Measurements from ENCODE around the gene PDE4B.
A peak's percentile ranks its signal among the peaks of the same experiment; 100 is the strongest.

The PDE4B gene

DNA sequence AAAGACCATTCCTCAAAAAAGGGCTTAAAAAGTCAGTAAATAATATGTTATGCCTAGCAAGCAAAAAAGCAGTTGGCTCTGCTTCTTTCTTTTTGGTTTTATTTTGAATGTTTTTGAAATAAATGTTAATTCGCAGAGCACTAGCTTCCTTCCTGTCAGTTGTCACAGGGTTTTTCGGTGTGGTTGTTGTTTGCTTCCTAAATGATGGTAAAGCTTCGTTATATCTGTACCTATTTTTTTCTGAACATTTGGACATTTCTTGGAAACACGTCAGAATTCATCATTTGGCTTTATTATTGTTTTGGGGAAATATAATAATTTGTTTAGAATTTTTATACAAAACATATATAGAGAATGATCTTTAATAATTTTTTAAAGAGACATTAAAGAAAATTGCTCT is 389.3 kb downstream of the PDE4B start:
- DNase-seq (ENCODE audit: low read depth, low spot score) = no peak

DNA sequence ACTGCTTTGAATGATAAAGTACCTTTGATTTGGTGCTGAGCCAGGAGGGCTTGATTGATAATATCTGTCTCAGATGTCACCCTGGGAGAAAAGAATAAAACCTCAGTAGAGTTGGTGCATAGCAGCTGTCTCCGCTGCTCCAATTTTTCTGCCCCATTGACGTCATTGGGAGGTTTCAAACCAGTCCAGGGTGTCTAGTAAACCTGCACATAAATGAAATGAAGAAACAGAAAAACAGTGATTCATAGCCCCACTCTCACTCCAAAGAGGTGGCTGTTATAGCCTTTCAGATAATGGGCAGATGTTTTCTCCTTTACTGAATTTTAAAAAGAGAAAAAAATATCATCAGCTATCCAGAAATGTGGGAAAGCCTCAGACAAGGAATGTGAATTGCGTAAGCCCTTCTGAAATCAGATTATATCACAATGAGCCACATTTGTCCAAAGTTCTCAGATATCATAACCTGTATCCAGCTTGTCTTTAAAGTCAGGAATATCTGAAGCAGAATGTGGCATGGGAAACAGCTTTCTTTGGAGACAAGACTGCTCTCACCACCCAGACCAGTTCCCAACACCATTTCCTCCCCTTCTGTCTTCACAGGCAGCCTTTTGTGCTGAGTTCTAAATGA is 390.0 kb downstream of the PDE4B start:
- peak; percentile 65 for DNase-seq (ENCODE audit: low read depth, low spot score)

DNA sequence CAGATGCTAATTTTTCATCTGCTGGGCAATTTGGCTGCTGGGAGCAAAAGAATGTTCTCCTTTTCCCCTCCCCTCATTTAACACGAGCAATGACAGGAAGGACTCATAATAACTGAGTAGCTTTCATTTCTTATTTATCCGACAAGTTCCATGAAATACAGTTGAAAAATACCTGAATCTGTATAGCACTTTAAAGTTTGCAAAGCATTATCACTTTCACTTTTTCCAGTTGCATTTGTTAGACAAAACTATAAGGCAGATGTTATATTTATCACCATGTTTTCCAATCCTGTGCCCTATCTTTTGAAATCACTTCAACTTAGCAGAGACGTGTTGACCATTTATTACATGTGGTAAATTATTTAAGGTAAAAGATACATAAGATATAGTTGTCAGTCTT is 390.7 kb downstream of the PDE4B start:
- no peak for DNase-seq (ENCODE audit: low read depth, low spot score)

DNA sequence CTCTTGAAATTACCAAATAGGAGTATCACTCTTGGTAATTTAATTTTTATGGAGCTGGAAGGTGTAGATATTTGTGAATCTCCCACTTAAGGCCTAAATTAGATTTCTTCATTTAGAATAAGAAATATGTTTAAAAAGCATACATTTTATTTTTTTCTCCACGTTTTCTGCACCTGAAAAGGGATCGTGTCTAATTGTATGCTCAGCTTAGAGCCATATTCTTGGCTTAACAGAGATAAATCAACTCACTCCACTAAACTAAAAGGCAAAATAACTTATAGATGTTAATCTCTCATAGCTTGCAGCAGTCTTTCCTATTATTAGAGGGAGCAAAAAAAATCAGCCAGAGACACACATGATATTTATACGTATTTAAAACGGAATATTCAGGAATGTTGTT is 404.4 kb downstream of the PDE4B start:
- no peak for DNase-seq (ENCODE audit: low read depth, low spot score)

DNA sequence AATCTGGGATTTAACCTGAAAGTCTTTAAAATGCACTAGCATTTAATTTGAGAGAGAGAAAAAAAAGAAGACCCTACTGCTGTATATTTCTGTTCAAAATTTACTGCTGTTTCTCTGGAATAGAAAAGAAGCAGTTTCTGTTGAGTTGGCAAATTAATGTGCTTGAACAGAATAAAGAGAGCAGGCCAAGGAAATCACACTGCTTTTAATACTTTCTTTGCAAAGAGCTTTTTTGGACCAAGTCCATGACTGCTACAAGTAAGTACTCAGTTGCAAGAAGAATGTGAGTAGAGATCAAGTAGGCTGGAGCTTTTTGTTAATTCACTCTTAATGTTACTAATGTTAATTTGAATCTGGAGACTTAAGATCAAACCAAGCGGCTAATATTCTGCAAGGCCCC is 405.1 kb downstream of the PDE4B start:
- DNase-seq (ENCODE audit: low read depth, low spot score) = peak; percentile 72

DNA sequence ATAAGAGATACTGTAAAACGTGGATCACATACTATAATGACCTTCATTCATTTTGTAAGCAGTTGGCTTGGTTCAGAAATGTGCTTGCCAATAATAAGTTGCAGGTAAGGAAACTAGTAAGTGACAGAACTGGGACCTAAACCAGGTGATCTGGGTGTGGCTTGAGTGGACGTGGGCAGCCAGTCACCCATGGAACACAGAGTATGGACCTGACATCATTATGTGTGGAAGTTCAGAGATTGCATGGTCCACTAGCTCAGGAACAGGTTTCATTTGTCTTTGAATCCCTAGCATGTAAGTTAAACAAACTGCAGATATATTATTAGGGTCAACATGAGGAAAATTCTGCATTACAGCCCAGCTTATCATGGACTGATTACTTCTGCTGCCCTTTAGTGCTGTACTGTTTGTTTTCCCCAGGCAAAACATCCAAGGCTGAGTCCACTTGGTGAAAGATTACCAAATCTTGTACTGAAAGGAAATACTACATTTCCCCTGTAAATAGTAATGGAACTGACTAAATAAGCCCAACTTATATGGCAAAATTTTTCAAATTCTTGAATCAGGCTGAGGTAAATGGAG is 414.0 kb downstream of the PDE4B start:
- DNase-seq (ENCODE audit: low read depth, low spot score) = peak; percentile 16

DNA sequence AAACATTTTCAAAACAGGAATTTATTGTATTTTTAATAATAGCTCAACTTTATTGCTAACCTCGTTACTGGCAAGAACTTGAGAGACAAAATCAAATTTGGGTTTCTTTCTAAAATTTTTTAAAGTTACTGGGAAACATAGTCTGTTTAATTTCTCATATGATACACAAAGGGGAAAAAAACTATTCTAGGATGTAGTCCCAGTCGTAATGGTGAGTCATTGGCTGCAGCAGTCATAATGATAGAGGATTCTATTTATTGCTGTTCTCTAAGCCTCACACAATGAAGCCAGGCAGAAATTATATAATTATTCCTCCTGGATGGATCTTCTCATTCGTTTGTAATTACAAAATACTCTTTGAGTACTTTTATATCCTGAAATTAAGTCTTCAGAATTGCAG is 414.8 kb downstream of the PDE4B start:
- DNase-seq (ENCODE audit: low read depth, low spot score) = peak; percentile 71

DNA sequence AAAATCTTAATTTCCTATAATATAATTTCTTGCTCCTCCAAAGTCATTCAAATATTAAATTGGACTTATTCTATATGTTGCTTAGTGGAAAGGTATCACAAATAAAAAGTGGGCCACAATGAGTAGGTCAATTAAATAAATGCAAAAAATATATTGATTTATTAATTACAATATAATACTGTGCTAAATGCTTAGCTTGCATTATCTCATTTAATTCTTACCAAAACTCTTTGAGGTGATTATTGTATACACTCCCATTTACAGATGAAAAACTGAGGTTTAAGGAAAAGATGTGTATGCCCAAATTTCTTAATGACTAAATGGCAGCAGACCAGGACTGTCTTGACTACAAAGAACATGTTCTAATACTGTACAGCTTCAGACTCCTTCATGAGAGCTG is 415.9 kb downstream of the PDE4B start:
- no peak for DNase-seq (ENCODE audit: low read depth, low spot score)

DNA sequence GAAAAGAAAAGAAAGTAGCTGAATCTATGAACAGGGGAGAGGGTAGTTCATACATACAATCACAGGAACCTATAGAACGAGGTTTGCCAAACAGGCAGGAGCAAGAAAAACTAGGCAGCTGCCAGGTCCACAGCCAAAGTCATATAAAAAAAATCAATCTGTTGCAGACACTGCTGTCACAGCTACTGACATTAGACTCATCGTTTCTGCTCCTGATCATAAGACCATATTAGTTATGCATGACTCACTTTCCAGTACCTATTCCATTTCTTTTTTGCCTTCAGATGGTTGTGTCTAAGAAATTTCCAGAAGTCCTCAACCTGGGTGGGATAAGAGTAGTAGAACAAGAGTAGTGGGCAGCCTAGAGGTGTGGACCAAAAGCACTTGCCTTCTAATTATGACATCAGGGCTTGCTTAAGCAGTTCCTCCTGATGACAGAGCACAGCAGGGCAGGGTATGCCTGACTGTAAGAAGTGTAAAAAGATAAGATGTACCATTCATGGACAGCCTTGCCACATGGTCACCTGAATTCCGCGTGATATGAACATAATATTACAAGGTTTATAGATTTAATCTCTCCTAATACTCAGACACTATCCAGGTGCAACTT is 418.0 kb downstream of the PDE4B start:
- no peak for DNase-seq (ENCODE audit: low read depth, low spot score)

DNA sequence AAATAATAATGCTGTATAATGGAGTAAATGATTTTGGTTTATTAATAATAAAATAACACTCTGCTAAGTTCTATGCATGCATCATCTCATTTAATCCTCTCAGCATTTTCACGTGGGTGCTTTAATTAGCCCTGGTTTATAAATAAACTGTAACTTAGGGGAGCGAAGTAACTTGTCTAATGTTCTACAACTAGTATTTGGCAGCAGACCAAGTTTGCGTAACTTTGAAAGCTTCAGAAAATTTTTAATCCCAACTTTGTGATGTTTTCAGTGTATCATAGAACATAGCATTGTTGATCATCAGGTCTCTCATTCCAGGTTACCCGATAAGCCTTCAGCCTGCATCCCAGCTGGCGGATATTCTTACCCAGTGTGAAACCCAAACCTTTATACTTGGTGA is 418.8 kb downstream of the PDE4B start:
- DNase-seq (ENCODE audit: low read depth, low spot score) = no peak

DNA sequence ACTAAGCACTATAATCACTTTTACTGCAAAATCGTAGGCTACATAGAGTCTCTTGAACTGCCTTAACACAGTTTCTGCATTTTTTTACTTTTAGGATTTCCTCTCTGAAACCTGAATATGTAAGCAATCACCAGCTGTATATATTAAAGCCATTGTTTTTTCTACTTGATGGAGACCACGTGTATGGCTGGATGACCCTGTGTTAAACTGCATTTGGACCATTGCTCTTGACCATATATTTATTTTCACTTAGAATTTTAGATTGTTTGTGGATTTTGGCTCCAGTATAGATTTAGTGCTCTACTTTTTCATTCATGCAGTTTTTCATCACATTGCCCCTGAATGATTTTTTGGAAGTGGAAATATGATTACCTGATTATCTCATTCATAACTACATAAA is 420.8 kb downstream of the PDE4B start:
- no peak for DNase-seq (ENCODE audit: low read depth, low spot score)

DNA sequence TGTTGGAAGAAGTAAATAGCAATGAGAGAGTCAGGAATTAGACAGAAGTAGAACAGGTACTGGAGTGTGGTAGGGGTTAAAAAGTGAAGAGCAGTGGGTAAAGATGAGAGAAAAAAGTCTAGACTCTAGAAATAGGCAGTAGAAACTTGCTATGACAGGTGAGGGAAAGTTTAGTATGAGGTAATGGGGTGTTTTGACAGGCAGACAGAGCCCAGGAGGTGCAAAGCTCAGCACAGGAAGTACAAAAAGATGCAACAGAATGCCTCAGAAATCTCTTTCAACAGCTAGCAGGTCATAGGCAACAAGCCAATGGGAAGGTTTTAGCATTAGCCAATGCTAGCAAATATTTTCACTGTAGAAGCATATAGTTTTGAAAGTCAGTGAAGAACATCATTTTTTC is 422.2 kb downstream of the PDE4B start:
- no peak for DNase-seq (ENCODE audit: low read depth, low spot score)

DNA sequence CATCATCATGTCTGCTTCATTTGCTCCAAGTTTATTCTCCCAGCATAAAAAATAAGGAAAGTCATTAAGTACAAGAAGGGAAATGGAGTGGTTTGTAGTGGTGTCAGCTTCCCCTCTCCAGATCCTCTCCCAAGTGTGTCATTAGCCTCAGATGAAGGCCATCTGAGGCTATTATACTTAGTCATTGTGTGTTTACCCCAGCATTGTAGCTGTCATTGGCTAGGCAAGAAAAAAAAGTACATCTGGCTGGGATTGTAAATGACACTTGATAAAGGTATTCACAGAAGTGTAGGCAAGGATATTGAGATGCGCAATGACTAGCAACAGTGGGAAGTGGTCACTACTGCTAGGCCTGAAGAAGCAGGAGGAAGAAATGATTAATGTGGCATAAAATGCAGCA is 424.3 kb downstream of the PDE4B start:
- DNase-seq (ENCODE audit: low read depth, low spot score) = peak; percentile 50

DNA sequence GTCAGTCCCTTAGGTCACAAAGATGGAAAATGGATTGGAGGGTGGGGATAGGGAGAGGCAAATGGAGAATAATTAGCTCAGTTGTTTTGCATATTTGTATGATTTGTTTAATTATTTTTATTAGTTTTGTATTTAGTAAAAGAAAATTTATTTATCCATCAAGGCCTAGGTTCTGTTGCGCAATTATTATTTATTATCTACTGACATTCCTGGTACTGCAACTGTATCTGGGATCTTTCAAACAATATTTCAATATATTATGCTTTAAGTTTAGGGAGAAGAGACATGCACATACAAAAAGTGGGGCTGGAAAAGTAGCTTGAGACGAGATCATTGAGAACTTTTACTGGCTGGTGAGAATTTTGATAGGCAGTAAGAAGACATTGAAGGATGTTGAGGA is 424.9 kb downstream of the PDE4B start:
- no peak for DNase-seq (ENCODE audit: low read depth, low spot score)

DNA sequence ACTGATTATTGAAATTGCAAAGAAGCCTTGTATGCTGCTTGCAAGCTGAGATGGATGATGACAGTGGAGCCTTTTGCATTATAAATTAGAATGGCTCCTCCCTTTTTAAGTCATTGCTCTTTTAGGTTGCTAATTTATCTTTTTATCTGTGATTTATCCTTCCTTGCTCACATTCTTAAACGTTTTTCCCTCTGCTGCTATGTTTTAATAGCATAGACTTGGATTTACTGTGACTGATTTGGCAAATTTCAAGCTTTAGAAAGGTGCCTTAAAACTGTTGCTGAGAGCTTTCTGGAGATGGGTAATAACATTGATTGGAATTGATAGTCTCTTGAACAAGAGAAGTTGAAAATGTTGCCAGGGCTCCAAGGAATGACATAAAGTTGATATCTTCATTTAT is 427.8 kb downstream of the PDE4B start:
- no peak for DNase-seq (ENCODE audit: low read depth, low spot score)

DNA sequence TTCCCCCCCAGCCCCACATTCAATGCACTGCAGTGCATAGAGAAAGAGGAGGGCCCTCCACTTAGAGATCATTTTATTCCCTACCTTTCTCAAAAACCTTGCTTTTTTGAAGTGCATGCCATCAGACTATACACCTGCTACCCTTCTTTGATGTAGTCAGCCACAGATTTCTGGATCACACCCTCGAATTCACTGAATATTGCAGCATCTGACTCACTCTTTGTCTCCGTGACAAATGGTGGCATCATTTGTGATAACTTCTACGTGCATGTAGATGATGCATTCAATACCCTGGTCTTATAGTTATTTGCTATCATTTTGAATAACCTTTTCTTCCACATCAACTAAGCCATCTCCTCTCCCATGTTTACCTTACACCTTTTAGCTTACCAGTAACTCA is 431.0 kb downstream of the PDE4B start:
- DNase-seq (ENCODE audit: low read depth, low spot score) = no peak

DNA sequence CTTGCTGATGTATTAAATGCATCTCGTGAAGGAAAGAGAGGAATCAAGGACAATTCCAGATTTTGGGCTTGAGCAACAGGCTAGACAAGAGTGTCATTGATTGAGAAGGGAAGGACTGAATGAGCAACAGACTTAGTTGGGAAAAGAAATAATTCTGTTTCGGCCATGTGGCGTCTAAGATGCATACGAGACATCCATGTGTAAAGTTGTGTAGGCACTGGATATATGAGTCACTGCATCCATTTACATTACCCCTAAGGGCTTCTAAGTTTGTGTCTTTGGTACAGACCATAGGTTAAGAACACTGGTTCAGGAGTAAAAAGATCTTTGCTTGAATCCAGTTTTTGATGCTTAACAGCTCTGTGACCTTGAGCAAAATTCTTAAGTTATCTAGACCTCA is 434.3 kb downstream of the PDE4B start:
- no peak for DNase-seq (ENCODE audit: low read depth, low spot score)

DNA sequence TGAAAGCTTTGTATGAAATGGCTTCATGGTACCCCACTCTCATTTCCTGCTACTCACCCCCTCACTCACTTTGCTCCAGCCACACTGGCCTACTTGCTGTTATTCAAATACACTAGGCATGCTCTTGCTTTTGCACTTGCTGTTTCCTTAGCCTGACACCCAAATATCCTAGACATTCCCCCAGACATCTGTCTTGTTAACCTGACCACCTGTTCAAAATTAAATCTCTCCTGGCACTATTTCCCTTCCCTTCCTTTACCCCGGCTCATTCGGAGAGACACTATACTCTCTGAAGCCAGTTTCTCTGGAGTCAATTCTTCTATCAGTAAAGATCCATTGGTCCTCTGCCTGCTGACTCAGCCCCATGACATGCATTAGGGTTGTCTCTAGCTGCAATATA is 435.3 kb downstream of the PDE4B start:
- no peak for DNase-seq (ENCODE audit: low read depth, low spot score)

DNA sequence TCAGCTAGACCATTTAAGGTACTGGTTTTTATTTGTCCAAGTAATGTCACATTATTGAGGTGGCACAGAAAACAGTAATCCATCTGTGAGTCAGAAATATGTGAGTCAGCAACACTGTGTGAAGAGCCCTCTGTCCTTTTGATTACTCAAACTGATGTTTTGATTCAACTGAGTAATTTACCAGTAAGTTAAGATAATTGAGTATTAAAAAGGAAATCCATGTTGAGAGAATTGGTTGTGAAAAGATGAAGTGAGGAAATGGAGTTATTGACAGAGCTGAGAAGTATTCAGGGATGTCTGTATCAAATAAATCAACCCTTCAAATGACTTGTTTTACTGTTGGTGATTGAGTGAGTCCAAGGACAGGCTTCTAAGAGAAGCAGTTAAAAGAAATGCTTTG is 438.5 kb downstream of the PDE4B start:
- peak; percentile 49 for DNase-seq (ENCODE audit: low read depth, low spot score)

DNA sequence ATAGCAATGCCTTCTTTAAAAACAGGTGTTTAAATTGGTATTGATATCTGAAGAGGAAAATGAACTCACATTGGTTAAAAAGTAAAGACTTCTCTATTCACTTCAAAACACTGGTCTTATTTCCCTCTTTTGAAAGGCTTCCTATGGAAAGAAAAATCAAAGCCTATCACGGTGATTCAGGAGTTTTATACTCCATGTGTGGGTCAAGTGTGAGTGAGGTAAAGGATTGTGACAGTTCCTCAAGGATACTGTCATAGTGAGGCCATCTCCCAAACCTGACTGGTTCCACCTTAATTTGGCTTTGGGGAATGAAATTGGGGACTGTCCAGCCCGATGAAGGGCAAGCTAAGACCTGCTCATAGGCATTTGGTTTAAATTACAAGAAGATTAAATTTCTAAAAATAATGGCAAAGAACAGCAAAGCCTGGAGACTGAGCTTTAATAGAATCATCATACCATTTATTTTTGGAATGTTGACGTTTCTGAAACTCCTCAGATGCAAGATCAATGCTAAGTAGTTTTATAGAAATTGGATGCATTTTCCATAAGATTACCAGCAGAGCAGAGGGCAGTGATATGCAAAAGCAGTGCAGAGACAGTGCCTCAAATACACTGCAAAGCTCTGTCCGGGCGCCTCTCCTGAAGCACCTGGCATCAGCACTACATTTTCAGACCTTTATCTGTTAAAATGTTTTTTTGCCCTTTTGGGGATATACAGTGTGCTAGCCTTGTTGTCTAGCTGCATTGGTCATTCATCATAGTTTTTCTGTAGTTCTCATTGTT is 439.2 kb downstream of the PDE4B start:
- no peak for DNase-seq (ENCODE audit: low read depth, low spot score)

DNA sequence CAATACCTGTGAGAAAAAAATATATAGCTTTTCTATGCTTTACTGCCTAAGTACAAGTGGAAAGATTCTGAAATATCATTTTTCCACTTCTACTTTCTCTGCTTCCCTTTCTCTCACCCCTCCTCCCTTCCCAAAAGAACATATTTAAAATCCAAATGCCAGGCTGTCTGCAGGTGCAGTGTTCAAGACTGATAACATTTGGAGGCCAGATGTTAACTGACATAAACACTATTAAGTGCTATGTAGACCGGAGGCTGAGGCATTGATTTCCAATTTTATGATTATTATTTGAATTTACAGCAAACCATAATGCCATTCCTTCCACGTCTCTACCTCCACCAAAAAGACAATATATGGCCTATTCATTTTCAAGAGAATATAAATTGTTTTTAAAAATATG is 444.3 kb downstream of the PDE4B start:
- DNase-seq (ENCODE audit: low read depth, low spot score) = no peak

DNA sequence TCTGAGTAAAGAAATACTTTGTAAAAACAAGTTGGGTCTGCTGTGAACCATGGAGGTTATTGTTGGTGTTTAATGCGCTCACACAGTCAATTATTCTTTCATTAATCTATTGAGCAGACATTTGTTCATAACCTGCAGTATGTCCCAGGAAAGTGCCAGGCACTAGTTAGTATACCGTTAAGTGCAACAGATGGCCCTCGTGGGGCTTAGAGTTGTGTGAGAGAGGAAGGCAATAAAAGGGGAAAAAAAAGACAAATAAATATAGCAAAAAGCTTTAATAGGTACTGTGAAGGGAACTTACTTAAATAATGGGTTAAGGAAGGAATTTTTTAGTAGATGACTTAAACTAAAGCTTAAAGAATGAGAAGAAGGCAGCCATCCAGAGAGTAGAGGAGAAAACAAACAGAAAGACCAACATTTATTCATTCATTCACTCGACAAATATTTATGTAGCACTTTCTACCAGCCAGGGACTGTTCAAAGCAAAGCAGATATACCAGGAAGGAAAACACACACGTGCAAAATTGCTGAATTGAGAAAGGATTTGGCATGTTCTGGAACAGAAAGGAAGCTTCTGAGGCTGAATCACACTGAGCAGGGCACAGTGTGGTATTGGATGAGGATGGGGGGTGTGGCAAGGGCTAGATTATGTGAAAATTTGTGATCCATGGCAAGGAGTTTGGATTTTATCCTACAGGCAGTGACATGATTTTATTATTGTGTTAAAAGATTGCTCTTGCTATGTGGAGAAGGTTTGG is 445.2 kb downstream of the PDE4B start:
- DNase-seq (ENCODE audit: low read depth, low spot score) = no peak
